ENCODE data around the gene CMAS. TPM values are rescaled to one million over a fixed set of nuclear protein-coding genes. Genes with fewer than 3 reads are reported as not detected.
"Not testable (repeated sequence)": the region's sequence is repeated elsewhere in the genome, so short reads cannot be mapped to it uniquely, and the experiment has no call there.

CMAS gene
- total RNA-seq, 1 donor: 9.2 TPM

GRCh38 chr12:22046968-22047390 is 961 bp downstream of the CMAS start:
- no peak for DNase-seq (ENCODE audit: low read depth in 2 of 3, low spot score in 2 of 3)

DNA sequence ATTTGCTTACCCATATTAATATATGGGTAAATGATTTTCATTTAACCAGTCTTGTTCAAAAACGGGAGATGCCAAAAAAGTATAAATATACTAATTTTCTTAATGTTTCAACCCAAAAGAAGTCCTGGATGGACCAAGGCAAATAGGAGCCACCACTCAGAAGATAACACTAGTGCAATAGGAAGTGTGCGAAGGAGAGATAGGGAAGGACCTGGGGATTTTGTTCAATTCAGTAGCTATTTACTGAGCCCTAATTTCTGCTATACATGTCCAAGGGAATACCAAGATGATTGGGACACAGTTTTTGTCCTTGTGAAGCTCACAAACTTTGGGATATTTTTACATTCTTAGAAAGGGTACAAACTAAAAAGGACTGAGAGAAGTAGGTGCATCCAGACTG is 1.5 kb downstream of the CMAS start:
- no peak for DNase-seq (ENCODE audit: low read depth in 2 of 3, low spot score in 2 of 3)

GRCh38 chr12:22048351-22049041 is 2.5 kb downstream of the CMAS start:
- DNase-seq (ENCODE audit: low read depth in 2 of 3, low spot score in 2 of 3): no peak

DNA sequence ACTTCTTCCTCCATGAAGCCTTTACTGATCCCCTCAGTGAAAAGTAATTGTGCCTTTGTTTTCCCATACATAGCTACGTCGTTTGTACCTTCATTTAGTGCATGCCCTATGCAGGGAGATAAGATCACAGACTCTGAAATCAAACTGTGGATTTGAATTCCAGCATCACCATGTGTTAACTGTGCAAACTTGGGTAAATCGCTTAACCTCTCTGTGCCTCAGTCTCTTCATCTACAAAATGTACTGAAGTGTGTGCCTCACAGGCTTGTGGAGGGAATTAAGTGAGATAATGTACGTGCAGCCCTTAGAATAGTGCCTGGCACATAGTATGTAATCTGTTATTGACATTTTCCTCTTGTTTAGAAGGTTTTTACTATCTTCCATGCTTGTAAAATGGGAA is 4.1 kb downstream of the CMAS start:
- DNase-seq (ENCODE audit: low read depth in 2 of 3, low spot score in 2 of 3): no peak

DNA sequence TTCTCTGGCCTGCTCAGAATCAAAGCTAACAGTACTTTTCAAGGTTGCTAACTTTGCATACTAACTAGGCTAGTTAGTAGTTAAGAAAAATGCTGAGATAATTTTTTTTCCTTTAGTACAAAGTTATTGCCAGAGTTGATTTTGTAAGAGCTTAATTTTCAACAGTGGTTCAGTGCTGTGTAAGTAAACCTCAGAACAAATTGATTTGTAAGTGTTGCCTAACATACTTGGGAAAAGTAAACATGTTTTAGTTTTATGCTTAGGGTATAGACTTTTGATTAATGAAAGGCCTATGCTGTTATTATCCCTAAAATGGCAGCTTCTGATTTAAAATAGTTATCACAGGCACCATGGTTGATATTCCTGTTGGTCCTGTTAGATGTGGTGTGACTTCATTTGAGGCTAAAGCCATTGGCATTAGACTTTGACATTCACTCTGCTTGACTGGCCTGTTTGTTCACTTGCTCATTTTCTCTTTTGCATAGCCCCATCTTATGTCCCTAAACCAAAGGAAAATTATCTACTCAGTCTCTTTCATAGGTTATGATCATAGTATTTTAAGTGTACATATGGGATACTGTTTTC is 5.2 kb downstream of the CMAS start:
- no peak for DNase-seq (ENCODE audit: low read depth in 2 of 3, low spot score in 2 of 3)

- not testable (repeated sequence) for DNase-seq (ENCODE audit: low read depth in 2 of 3, low spot score in 2 of 3)
Measured at GRCh38 chr12:22052994-22053393, 7.0 kb downstream of the CMAS start.

DNA sequence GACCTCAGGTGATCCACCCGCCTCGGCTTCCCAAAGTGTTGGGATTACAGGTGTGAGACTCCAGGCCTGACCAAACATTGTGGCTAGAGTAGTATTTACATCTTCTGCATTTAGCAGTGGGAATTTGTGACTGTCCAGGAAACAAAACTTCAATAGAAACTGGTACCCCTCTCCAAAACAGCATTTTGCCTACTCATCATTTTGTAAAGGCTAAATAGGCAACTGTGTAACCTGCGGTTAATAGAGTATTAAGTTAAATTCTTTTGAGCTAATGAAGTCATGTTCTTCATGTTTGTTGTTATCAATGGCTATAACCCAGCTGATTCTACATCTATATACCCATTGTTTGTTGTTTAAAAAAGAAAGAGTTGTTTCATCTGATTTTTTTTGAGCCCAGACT is 8.1 kb downstream of the CMAS start:
- DNase-seq (ENCODE audit: low read depth in 2 of 3, low spot score in 2 of 3): no peak

- no peak for DNase-seq (ENCODE audit: low read depth in 2 of 3, low spot score in 2 of 3)
Measured at GRCh38 chr12:22056607-22057006, 10.6 kb downstream of the CMAS start.

GRCh38 chr12:22059976-22060647 is 14.1 kb downstream of the CMAS start:
- no peak for DNase-seq (ENCODE audit: low read depth in 2 of 3, low spot score in 2 of 3)

DNA sequence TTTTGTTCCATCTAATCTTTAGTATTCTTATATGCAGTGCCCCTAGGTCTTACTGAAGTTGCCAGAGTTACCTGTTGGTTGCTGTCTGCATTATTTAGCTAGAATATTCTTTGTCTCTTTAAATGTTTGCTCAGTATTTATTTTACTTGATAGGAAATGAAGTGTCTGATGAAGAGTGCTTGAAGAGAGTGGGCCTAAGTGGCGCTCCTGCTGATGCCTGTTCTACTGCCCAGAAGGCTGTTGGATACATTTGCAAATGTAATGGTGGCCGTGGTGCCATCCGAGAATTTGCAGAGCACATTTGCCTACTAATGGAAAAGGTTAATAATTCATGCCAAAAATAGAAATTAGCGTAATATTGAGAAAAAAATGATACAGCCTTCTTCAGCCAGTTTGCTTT is 18.9 kb downstream of the CMAS start:
- no peak for DNase-seq (ENCODE audit: low read depth in 2 of 3, low spot score in 2 of 3)

- no peak for DNase-seq (ENCODE audit: low read depth in 2 of 3, low spot score in 2 of 3)
Measured at GRCh38 chr12:22066310-22066709, 20.3 kb downstream of the CMAS start.

GRCh38 chr12:22069851-22070250 is 23.8 kb downstream of the CMAS start:
- no peak for DNase-seq (ENCODE audit: low read depth in 2 of 3, low spot score in 2 of 3)

DNA sequence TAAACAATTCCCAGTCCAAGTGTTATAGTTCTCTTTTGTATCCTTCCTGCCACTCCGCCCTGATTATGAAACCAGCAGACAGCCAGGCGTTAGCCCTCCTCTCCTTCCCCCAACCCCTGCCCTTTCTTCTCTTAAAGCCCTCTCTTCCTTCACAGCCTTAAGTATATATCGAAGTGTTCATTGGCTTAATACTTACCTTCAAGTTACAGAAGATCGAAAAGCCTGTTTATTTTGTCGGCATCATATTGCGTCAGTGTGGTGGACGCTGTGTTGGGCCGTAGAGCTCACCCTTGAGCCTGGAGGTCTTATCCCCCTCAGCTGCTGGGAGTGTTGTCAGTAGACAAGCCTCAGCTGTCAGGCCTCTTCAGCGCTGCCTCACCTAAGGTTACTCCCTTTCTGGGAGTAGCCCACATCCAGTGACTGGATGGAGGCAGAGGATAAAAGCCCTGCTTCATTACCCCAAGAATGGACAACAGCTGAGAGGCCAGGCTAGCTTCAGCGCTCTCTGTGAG is 36.2 kb downstream of the CMAS start:
- DNase-seq (ENCODE audit: low read depth in 2 of 3, low spot score in 2 of 3): no peak

GRCh38 chr12:22083167-22083566 is 37.1 kb downstream of the CMAS start:
- DNase-seq (ENCODE audit: low read depth in 2 of 3, low spot score in 2 of 3): peak; percentile 18 to 84 (median 40)

DNA sequence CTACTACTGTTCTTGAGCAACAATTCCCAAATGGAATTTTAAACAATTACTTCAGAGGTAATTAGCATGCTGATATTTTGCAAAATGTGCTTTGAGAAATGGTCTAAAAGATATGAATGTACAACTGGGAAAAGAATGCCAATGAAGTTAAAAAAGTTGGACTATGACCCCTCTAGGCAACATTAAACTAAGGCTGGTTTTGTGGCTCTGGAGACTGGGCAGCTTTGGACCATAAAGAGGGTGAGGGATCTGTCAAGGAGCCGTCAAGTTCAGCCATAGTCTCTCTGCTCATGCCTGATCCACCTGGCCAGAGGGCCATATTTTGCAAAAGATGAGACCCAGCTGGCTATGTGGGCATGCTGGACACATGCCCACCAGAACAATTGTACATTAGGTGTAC is 38.8 kb downstream of the CMAS start:
- DNase-seq (ENCODE audit: low read depth in 2 of 3, low spot score in 2 of 3): no peak

- no peak for DNase-seq (ENCODE audit: low read depth in 2 of 3, low spot score in 2 of 3)
Measured at GRCh38 chr12:22088886-22089285, 42.9 kb downstream of the CMAS start.

- no peak for DNase-seq (ENCODE audit: low read depth in 2 of 3, low spot score in 2 of 3)
Measured at GRCh38 chr12:22089486-22089885, 43.5 kb downstream of the CMAS start.

- DNase-seq (ENCODE audit: low read depth in 2 of 3, low spot score in 2 of 3): not testable (repeated sequence)
Measured at GRCh38 chr12:22099062-22099461, 53.0 kb downstream of the CMAS start.

DNA sequence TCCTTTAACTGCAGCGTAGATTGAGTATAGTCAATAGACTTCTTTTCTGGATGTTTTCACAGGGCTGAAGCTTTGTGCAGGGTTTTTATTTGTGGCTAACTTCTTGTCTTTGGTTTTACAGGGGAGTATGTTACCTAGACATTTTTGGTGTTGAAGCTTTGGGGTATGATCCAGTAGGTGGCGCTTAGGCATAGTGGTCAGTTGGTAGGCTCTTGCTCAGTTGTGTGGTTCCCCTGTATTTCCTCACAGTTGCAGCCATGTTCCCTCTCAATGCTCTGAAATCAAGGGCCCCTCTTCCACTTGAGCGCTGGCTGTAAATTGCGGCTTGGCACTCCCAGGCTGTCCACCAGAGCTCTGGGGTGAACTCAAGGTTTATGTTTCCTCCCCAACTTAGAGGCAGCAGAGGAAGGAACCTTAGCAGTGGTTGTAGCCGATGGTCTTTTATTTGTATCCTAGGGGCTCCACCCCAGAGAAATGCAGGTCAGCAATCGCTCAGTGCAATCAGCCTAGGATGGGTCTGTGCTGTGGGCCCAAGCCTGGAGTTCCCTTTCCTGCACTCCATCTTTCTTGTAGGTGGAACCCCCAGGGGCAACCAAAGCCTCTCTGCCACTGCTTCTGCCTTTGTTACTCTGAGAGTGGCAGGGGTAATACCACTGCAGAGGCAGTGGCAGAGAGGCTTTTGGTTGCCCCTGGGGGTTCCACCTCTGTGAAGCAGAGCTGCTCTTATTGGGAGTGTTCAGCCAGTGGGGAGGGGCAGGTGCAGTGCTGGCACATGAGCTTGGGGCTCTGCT is 55.1 kb downstream of the CMAS start:
- DNase-seq (ENCODE audit: low read depth in 2 of 3, low spot score in 2 of 3): peak in 2 of 3 donors; percentile 55 to 76

DNA sequence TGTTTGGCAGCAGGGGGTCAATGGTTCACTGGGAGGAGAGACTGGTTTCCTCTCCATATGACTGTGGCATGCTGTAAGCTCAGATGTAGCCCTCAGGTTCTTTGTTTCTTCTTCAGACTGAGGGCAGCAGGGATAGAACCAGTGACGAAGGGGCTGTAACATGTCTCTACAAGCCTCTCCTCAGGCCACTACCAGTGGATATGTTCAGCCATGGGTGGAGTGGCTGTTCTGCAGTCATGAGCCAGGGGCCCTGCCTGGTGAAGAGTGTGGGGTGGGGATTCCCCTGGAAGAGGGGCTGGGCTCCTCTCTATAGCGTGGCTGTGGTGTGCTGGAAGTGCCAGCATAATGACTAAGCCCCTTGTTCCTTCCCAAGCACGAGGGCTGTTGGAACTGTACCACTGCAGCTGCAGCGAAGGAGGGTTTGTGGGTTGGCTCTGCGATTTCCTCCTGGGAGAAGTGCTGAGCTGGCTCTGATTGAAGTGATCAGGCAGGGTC is 55.8 kb downstream of the CMAS start:
- DNase-seq (ENCODE audit: low read depth in 2 of 3, low spot score in 2 of 3): peak in 2 of 3 donors; percentile 83 to 86

DNA sequence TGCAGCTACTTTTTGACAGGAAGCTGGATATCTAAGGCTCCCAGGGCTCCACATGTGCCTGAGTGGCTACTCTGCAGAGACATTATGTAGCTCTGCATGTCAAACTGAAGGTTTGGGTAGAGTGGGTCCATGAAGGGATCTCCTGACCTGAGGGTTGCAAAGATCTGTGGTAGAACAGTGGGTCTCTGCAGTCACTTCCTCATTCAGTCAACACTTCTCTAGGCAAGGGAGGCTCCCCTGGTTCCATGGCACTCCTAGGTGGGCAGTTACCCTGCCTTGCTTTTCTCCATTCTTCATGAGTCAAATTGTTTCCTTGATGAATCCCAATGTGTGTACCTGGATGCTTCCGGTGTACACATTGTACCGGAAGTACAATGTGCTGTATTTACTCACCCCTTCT is 57.4 kb downstream of the CMAS start:
- no peak for DNase-seq (ENCODE audit: low read depth in 2 of 3, low spot score in 2 of 3)
